OCI-M2 (cell line): ENCODE measurements around the gene NDUFA8.
"Not testable (repeated sequence)": the region's sequence is repeated elsewhere in the genome, so short reads cannot be mapped to it uniquely, and the experiment has no call there.

Experiments used
- DNase-seq: peaks from one replicate; lab custom pipeline; 2025; ENCODE audit not compliant: unreplicated experiment; lab: John Stamatoyannopoulos, UW

NDUFA8 gene

DNA sequence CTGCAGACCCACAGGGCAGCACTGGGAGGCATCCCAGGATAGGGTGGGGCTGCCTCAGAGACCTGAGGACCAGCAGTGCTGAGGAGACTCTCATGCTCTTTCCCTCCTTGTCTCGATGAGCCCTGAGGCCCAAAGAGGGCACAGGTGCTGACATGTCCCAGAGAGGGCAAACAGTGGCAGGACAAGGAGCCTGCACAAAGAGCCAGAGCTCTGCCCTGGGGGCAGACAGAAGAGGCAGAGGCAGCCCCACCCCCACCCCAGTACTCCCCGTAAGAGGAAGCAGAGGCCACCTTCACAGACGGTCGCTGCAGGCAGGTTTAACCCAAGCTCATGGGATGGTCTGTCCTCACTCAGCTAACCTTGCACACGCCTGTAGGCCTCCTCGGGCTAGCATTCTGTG, 37.1 kb downstream of the NDUFA8 start:
- DNase-seq = no peak

- DNase-seq = no peak
Measured at GRCh38 chr9:122121931-122122330, 37.6 kb downstream of the NDUFA8 start.

DNA sequence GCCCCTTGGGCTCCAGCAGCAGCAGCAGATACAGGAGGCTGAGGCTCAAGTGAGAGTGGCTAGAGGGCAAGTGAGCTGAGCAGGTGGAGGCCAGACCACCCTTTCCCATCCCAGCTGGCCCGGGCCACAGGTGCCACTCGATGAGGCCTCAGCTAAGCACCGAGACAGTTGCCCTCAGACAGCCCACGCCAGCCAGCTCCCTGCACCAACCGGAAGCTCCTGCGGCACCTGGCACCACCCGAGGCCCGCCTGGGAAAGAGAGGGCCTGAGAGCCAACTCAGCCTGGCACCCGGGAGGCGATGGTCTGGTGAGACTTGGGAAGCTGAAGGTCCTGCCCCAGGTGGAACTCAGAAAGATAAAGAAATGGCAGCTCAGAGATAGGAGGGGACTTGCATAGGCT, 38.2 kb downstream of the NDUFA8 start:
- no peak for DNase-seq

DNA sequence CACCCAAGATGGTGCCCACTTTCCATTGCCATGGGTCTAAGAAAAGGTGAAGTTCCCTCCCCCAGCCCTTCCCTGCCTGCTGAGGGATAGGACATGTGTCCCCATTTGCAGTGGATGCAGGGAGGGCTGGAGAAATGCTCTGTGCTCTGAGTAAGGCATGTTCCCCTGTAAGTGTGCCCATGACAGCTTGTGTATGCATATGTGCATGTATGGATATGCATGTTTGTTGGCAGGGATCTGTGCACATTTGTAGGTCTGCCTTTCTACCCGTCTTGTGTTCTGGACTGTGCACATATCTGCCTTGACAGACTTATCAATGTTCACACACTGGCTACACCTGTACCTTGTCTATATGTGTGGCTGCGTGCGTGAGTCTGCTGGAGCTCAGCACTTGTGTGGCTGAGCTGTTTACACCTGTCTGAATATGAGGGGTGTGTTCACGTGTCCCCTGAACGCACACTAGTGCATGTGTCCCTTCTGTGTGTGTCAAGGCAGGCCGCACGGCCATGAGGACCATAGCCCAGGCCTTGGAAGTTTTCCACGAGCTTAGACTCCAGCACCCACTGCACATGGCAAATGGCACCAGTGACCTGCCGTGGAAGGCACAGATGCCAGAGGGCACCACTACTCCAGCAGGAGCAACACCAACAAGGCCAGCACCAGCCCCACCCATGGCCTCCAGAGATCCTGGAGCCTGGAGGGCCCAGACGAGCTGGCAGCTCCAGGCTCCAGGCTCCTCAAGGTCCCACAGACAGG, 39.1 kb downstream of the NDUFA8 start:
- DNase-seq = no peak

GRCh38 chr9:122119721-122120120, 39.9 kb downstream of the NDUFA8 start:
- no peak for DNase-seq

DNA sequence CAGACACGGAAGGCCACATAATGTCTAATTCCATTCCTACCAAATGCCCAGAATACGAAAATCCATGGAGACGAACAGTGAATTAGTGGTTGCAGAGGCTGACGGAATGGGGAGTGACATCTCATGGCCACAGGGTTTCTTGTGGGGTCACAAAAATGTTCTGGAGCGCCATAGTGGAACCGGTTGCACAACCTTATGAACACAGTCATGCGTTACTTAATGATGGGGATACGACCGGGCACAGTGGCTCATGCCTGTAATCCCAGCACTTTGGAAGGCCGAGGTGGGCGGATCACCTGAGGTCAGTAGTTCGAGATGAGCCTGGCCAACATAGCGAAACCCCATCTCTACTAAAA, 40.4 kb downstream of the NDUFA8 start:
- no peak for DNase-seq

DNA sequence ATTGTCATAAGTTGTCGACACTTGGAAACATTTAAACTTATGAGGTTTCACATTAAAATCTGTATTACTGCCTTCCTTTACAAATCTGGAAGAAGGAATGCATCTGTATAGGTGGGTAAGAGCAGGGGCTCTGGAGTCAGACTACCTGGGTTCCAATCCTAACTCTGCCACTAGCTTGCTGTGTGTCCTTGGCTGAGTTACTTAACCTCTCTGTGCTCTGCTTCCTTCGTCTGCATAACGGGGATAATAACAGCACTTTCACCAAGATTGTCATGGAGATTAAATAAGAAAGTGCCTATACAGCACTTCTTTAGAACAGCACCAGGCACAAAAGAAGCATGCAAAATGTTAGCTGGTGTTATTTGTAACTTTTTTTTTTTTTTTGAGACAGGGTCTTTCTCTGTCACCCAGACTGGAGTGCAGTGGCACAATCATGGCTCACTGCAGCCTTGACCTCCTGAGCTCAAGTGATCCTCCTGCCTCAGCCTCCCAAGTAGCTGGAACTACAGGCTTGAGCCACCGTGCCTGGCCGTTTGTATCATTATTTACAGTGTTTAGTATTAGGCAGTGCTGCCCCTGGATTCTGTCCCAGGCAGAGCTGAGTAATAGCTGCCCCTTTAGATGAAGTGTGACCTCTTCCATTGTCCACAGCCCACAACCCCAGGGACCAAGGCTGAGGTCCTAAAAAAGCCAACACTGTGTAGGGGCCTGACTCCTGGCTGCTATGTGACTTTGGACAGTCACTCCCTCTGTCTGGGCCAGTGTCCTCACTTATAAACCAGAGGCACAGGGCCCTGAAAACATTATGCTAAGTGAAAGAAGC, 41.0 kb downstream of the NDUFA8 start:
- no peak for DNase-seq

GRCh38 chr9:122117241-122117640, 42.3 kb downstream of the NDUFA8 start:
- DNase-seq = not testable (repeated sequence)

- no peak for DNase-seq
Measured at GRCh38 chr9:122116448-122117173, 43.0 kb downstream of the NDUFA8 start.

- DNase-seq = no peak
Measured at GRCh38 chr9:122116040-122116439, 43.5 kb downstream of the NDUFA8 start.

GRCh38 chr9:122115176-122116035, 44.2 kb downstream of the NDUFA8 start:
- no peak for DNase-seq

DNA sequence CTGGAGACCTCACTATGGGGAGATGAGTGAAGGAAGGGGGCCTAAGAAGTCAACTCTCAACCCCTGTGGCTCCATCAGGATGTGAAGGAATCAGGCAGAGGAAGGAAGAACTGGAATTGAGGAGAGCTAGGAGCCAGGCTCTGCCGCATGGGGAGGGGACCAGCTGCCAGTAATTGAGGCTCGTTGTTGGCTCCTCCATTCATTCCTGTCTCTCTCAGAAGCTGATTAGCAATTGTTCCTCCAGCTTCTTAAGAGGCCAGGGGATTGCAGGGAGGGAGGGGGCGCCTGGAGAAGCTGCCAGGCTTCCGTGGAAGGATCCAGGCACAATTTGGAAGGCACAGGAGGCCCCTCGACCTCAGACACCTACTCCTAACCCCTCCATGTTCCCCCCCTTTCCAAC, 46.0 kb downstream of the NDUFA8 start:
- DNase-seq = no peak

DNA sequence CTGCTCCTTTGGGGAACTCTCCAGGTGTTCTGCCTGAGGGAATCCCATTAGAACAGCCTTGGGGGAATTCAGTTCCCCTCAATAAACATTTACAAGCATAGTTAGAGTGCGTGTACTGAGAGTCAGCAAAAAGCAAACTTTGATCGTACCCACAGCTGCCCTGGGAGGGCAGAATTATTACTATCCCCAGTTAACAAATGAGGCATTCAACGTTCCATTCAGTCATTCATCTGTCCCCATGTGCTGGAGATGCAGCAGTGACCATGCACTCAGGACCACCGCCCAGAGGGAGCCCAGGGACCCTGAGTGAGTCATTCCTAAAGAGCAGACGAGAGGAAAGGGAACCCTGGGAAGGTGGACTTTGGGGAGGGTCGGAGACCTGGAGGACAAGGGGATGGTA, 47.3 kb downstream of the NDUFA8 start:
- no peak for DNase-seq

GRCh38 chr9:122111413-122112085, 48.0 kb downstream of the NDUFA8 start:
- DNase-seq = no peak

- DNase-seq = no peak
Measured at GRCh38 chr9:122110100-122110833, 49.3 kb downstream of the NDUFA8 start.

- DNase-seq = no peak
Measured at GRCh38 chr9:122109035-122109813, 50.4 kb downstream of the NDUFA8 start.

DNA sequence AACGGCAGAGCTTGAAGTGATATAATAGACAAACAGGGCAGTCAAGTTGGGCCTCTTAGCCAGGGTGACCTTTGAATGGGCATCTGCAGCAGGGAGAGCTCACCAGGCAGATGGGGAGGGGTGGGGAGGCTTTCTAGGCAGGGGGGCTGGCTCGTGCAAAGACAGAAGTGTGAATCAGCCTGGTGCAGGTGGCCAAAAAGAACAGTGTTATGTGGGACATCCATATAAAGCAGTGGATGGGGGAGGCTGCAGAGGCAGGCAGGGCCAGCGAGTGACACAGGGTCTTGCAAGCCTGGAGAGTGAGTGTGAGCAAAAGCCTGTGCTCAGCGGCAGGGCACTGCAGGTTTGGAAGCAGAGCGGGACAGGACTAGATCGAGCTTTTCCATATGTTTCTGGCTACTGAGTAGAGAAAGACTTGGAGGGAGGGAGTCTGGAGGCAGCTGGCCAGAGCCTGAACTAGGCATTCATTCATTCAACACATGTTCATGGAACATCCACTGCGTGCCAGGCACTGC, 52.2 kb downstream of the NDUFA8 start:
- no peak for DNase-seq

- no peak for DNase-seq
Measured at GRCh38 chr9:122106576-122106975, 53.0 kb downstream of the NDUFA8 start.

DNA sequence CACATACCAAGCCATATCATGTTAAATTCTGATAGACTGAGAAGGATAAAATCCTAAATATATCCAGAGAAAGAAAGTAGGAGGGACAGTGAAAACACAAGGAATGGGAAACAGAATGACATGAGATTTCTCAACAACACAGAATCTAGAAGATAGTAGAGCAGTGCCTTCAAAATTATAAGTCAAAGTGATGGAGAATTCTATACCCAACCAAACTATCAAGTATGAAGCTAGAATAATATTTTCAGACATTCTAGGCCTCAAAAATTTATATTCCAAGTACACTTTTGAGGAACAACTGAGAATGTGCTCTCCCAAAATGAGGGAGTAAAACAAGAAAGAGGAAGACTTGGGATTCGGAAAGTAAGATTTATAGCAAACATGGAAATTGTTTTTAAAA, 55.6 kb downstream of the NDUFA8 start:
- no peak for DNase-seq
